RPMI8226 (cell line): ENCODE measurements around the gene NAV3.
A peak's percentile ranks its signal among the peaks of the same experiment; 100 is the strongest.
"Not testable (repeated sequence)": the region's sequence is repeated elsewhere in the genome, so short reads cannot be mapped to it uniquely, and the experiment has no call there.

ENCODE experiments used
- DNase-seq: peaks from one replicate; pipeline ENCODE4 v3.0.0-alpha.2; 2015

NAV3 gene

GRCh38 chr12:78198896-78199295 lies 368.2 kb downstream of the NAV3 start:
- no peak for DNase-seq

- no peak for DNase-seq
Observed at GRCh38 chr12:78199926-78200325, 369.2 kb downstream of the NAV3 start.

GRCh38 chr12:78204926-78205325 lies 374.2 kb downstream of the NAV3 start:
- no peak for DNase-seq

- DNase-seq = no peak
Observed at GRCh38 chr12:78208092-78208491, 377.4 kb downstream of the NAV3 start.

- no peak for DNase-seq
Observed at GRCh38 chr12:78209846-78210505, 379.3 kb downstream of the NAV3 start.

- no peak for DNase-seq
Observed at GRCh38 chr12:78210506-78210860, 379.8 kb downstream of the NAV3 start.

- no peak for DNase-seq
Observed at GRCh38 chr12:78210894-78211302, 380.2 kb downstream of the NAV3 start.

- no peak for DNase-seq
Observed at GRCh38 chr12:78220811-78221210, 390.1 kb downstream of the NAV3 start.

GRCh38 chr12:78224154-78224553 lies 393.5 kb downstream of the NAV3 start:
- no peak for DNase-seq

- no peak for DNase-seq
Observed at GRCh38 chr12:78226763-78227162, 396.1 kb downstream of the NAV3 start.

GRCh38 chr12:78229591-78230101 lies 399.0 kb downstream of the NAV3 start:
- peak; percentile 47 for DNase-seq

- DNase-seq = no peak
Observed at GRCh38 chr12:78232756-78233155, 402.1 kb downstream of the NAV3 start.

- DNase-seq = no peak
Observed at GRCh38 chr12:78236264-78236663, 405.6 kb downstream of the NAV3 start.

- DNase-seq = no peak
Observed at GRCh38 chr12:78239544-78239943, 408.9 kb downstream of the NAV3 start.

- no peak for DNase-seq
Observed at GRCh38 chr12:78240827-78241226, 410.1 kb downstream of the NAV3 start.

GRCh38 chr12:78241446-78241845 lies 410.8 kb downstream of the NAV3 start:
- no peak for DNase-seq

GRCh38 chr12:78244916-78245507 lies 414.3 kb downstream of the NAV3 start:
- no peak for DNase-seq

- DNase-seq = no peak
Observed at GRCh38 chr12:78248321-78248720, 417.6 kb downstream of the NAV3 start.

- no peak for DNase-seq
Observed at GRCh38 chr12:78249578-78249977, 418.9 kb downstream of the NAV3 start.

- not testable (repeated sequence) for DNase-seq
Observed at GRCh38 chr12:78257662-78258061, 427.0 kb downstream of the NAV3 start.

GRCh38 chr12:78260976-78261375 lies 430.3 kb downstream of the NAV3 start:
- no peak for DNase-seq

GRCh38 chr12:78261901-78262300 lies 431.2 kb downstream of the NAV3 start:
- DNase-seq = no peak
